Measurements from ENCODE around the gene GPR6. TPM values are rescaled to one million over a fixed set of nuclear protein-coding genes. Genes with fewer than 3 reads are reported as not detected.

Gene GPR6
- total and polyA plus RNA-seq, 2 of the 8 experiments (the other 6 are each of a cell fraction or from before 2014, with no cell fraction given): 0.18 to 0.37 TPM

DNA sequence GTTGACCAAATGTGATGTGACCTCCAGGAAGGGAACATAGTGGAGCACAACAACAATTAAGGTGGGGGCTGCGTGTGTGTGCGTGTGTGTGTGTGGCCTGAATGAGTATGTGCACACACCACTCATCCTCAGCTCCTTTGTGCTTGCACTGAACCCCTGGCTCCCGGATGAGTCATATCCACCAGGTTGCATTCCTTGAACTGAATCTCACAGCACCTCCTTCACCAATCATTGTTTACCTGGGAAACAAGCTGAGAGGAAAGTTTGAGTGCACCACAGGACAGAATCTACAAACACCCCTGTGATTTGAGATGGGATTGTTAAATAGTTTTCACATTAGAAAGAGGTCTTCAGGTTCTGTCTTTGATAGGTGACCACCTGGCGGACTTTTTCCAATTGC, 33.7 kb upstream of the GPR6 start (continued):
- TF ChIP-seq RNF2 (IDR thresholded peaks at IDR 0.05; ENCODE audit: borderline replicate concordance, low read depth, low read length, missing control alignments, poor library complexity, severe bottlenecking) (no peak), SP1 (IDR thresholded peaks at IDR 0.05; ENCODE audit: low read depth, low read length) (peak; percentile 80), POLR2AphosphoS5 (IDR thresholded peaks at IDR 0.05; ENCODE audit: low read depth, low read length) (peak; percentile 74; the same call in 1 of the 2 replicates), EZH2 (IDR thresholded peaks at IDR 0.05; ENCODE audit: low read depth, low read length, severe bottlenecking) (no peak), GTF2F1 (IDR thresholded peaks at IDR 0.05; ENCODE audit: borderline replicate concordance, low read depth, low read length) (no peak), ATF2 (IDR thresholded peaks at IDR 0.05; ENCODE audit: low read length) (peak; percentile 59), POLR2A (IDR thresholded peaks at IDR 0.05; ENCODE audit: control extremely low read depth in 1 of 2, low read depth in 2 of 2, low read length in 2 of 2) (peak; percentile 26 to 68), JUN (IDR thresholded peaks at IDR 0.05; ENCODE audit: low read depth, low read length) (peak; percentile 99), RXRA (IDR thresholded peaks at IDR 0.05; ENCODE audit: insufficient read depth, low read depth, low read length) (no peak)

All from H1 (cell line).